ENCODE measurements around the gene LSM14B. TPM values are rescaled to one million over a fixed set of nuclear protein-coding genes. Genes with fewer than 3 reads are reported as not detected.
"Not testable (repeated sequence)": the region's sequence is repeated elsewhere in the genome, so short reads cannot be mapped to it uniquely, and the experiment has no call there.

The LSM14B gene
- total RNA-seq, result 10 to 100 TPM; 37.2 to 45.3 TPM

DNA sequence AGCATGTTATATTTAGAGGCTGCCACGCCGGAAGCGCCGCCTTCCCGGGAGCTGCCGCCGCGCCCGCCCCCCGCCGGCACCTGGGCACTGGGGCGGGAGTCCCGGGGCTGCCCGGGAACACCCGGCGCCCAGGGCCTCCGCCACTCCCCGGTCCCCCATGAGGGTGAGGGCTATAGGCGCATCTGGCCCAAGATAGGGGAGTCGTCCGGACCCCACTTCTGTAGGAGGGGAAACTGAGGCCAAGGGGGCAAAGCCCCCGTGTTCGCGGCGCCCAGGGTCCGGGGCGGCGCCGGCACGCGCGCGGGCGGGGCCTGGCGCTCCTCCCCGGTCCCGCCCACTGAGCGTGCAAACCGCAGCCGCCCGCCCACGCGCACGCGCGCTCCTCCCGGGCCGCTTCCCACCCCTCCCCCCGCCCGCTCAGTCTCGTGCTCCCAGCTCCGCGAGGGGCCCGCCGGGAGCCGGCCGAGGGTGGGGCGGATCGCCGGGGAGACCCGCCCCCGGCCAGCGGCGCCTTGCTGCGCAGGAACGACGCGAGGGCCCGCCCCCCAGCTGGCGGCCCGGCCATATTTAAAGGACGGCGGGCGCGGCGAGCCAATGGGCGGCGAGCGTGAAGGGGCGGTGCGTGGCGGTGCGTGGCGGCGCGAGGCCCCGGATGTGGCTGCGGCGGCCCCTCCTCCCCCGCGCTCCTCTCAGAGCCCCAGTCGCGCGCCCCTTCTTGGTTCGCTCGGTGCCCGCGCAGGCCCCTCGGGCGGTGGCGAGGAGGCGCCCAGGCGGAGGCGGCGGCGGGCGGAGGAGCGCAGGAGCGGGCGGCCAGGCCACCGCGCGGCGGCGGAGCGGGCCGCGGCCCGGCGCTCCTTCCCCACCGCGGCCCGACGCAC lies at the start of gene LSM14B:
LSM14B (plus strand) TSS at position 700 of the 878 bp plus-strand sequence. CDS start 192 bp downstream, outside the sequence.
- peak within 1 kb of the TSS; percentile 87 for H3K27ac Mint-ChIP-seq
- H3K9me3 Mint-ChIP-seq, result no peaks in the 10 kb centered on the region
- DNase-seq (peak; percentile 96 to 98), ATAC-seq (replicated peaks in 1 of 2) (peak; percentile 87)
- H3K4me1 Mint-ChIP-seq (ENCODE audit: low read depth), result peaks cover 52% of the 10 kb centered on the region
- H3K27me3 Mint-ChIP-seq (ENCODE audit: low read depth), result no peaks in the 10 kb centered on the region
- peak within 1 kb of the TSS; percentile 89 to 93 for H3K4me3 Mint-ChIP-seq
- peaks cover 9% of the 10 kb centered on the region in 2 donors for H3K36me3 Mint-ChIP-seq (ENCODE audit: insufficient read depth in 2 of 2)

DNA sequence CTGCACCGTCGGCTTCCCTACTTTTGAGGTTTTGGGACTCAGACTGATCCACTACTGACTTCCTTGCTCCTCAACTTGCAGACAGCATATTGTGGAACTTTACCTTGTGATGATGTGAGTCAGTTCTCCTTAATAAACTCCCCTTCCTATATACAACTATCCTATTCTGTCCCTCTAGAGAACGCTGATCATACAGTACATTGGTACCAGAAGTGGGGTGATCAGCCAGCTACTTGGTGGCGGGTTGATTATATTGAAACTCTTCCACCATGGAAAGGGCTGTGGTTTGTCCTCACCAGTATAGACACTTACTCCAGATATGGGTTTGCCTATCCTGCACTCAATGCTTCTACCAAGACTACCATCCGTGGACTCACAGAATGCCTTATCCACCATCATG lies 49.0 kb upstream of the LSM14B start:
- Mint-ChIP-seq H3K36me3 (ENCODE audit: insufficient read depth in 2 of 2) (peaks cover 19 to 21% of the 10 kb centered on the region in 2 donors), H3K4me3 (no peak overlapping the region), H3K27ac (no peak overlapping the region), H3K9me3 (peaks cover 7 to 8% of the 10 kb centered on the region in 2 donors), H3K27me3 (ENCODE audit: low read depth) (no peaks in the 10 kb centered on the region), H3K4me1 (ENCODE audit: low read depth) (no peaks in the 10 kb centered on the region)
- ATAC-seq (replicated peaks in 1 of 2), result no peak
- no peak for DNase-seq

DNA sequence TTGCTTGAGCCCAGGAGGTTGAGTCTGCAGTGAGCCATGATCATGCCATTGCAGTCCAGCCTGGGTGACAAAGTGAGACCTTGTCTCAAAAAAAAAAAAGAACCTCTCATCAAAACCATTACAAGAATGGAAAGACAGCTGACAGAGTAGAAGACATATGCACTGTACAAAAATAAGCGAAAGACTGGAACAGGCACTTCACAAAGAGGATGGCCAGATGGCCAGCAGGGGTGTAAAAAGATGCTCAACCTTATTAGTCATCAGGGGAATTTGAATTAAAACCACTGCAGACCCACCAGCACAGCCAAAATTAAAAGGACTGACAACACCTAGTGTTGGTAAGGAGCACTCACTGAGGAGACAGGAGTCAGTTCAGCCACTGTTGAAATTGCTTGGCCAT lies 43.1 kb upstream of the LSM14B start:
- DNase-seq, result no peak
- no peak for ATAC-seq (replicated peaks in 1 of 2)
- no peak overlapping the region for H3K4me3 Mint-ChIP-seq
- H3K4me1 Mint-ChIP-seq (ENCODE audit: low read depth), result no peaks in the 10 kb centered on the region
- no peaks in the 10 kb centered on the region for H3K27me3 Mint-ChIP-seq (ENCODE audit: low read depth)
- H3K9me3 Mint-ChIP-seq, result peaks cover 6 to 8% of the 10 kb centered on the region in 2 donors
- H3K36me3 Mint-ChIP-seq (ENCODE audit: insufficient read depth in 2 of 2), result peaks cover 8 to 21% of the 10 kb centered on the region in 2 donors
- no peak overlapping the region for H3K27ac Mint-ChIP-seq

DNA sequence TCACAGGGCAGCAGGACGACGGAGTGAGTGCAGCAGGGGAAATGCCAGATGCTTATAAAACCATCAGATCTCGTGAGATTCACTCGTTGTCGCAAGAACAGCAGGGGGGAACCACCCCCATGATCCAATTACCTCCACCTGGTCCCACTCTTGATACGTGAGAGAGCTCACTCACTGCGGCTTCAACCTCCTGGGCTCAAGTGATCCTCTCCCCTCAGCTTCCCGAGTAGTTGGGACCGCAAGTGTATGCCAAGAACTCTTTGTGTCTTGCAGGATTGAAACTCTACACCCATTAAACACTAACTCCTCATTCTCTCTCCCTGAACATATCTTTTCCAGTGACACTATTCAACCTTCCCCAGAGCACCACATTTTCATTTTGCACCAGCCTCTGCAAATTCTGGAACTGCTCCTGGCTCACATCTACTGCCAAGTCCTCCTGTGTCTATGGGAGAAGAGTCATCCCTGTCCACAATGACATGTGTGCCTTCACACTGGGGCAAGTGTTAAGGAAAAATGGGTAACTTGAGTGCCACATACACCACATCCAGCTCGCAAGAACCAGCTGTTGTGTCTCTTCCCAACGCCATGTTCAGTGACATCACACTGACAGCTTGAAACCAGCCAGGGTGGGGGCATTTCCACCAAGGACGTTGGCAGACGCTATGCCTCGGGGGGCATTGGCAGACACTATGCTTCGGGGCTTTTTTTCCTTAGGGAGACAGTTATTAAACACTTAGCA lies 41.9 kb upstream of the LSM14B start:
- Mint-ChIP-seq H3K4me1 (ENCODE audit: low read depth) (no peaks in the 10 kb centered on the region), H3K36me3 (ENCODE audit: insufficient read depth in 2 of 2) (peaks cover 3 to 13% of the 10 kb centered on the region in 2 donors), H3K9me3 (peaks cover 6% of the 10 kb centered on the region in 2 donors), H3K27me3 (ENCODE audit: low read depth) (peaks cover 6% of the 10 kb centered on the region), H3K4me3 (no peak overlapping the region), H3K27ac (no peak overlapping the region)
- ATAC-seq (replicated peaks in 1 of 2) (no peak), DNase-seq (no peak)

DNA sequence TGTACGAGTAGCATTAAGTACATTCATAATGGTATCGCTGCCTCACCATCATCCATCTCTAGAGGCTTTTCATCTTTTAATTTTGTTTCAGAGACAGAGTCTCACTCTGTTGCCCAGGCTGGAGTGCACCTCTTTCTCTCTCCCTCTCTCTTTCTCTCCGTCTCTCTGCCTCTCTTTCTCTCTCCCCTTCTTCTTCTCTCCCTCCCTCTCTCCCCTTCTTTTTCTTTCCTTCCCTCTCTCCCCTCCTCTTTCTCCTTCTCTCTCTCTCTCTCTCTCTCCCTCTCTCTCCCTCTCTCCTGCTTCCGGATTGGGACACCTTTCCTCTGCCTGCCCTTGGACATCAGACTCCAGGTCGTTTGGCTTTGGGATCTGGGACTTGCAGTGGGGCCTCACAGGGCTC lies 39.0 kb upstream of the LSM14B start:
- Mint-ChIP-seq H3K27me3 (ENCODE audit: low read depth) (peaks cover 6% of the 10 kb centered on the region), H3K27ac (no peak overlapping the region), H3K4me1 (ENCODE audit: low read depth) (no peaks in the 10 kb centered on the region), H3K4me3 (no peak overlapping the region), H3K36me3 (ENCODE audit: insufficient read depth in 2 of 2) (peaks cover 0 to 4% of the 10 kb centered on the region in 2 donors), H3K9me3 (peaks cover 2 to 3% of the 10 kb centered on the region in 2 donors)
- ATAC-seq (replicated peaks in 1 of 2) (no peak), DNase-seq (no peak)

DNA sequence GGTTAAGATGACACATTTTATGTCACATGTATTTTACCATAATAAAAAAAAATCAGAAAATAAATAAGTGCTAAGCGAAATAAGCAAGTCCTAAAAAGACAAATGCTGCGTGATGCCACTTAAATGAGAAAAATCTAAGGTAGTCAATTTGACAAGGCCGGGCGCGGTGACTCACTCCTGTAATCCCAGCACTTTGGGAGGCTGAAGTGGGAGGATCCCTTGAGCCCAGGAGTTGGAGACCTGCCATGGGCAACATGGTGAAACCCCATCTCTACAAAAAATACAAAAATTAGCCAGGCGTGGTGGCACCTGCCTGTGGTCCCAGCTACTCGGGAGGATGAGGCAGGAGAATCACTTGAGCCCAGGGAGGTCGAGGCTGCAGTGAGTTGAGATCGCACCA lies 38.1 kb upstream of the LSM14B start:
- not testable (repeated sequence) for H3K36me3 Mint-ChIP-seq (ENCODE audit: insufficient read depth in 2 of 2); DNase-seq; H3K4me3 Mint-ChIP-seq; H3K27me3 Mint-ChIP-seq (ENCODE audit: low read depth); H3K27ac Mint-ChIP-seq; H3K4me1 Mint-ChIP-seq (ENCODE audit: low read depth); H3K9me3 Mint-ChIP-seq; ATAC-seq (replicated peaks in 1 of 2)

DNA sequence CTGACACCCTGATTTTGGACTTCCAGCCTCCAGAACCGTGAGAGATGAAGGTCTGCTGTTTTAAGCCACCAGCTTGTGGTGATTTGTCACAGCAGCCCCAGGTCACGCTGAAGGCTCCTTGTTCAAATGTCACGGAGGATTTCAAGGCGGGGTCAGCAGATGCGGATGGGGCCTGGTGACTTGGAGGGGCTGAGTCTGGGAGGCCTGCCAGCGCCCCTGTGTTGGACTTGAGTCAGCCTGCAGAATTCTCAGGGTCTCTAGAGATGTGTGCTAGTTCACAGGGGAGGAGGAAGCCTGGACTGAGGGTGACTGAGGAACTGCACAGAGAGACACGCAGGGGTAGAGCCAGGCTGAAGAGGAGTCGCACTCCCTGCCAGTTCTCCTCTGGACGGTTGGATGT lies 37.1 kb upstream of the LSM14B start:
- Mint-ChIP-seq H3K27me3 (ENCODE audit: low read depth) (peaks cover 6% of the 10 kb centered on the region), H3K4me3 (no peak overlapping the region), H3K4me1 (ENCODE audit: low read depth) (no peaks in the 10 kb centered on the region), H3K27ac (no peak overlapping the region), H3K36me3 (ENCODE audit: insufficient read depth in 2 of 2) (peaks cover 0 to 1% of the 10 kb centered on the region in 2 donors), H3K9me3 (peaks cover 0 to 2% of the 10 kb centered on the region in 2 donors)
- DNase-seq (no peak), ATAC-seq (replicated peaks in 1 of 2) (no peak)

DNA sequence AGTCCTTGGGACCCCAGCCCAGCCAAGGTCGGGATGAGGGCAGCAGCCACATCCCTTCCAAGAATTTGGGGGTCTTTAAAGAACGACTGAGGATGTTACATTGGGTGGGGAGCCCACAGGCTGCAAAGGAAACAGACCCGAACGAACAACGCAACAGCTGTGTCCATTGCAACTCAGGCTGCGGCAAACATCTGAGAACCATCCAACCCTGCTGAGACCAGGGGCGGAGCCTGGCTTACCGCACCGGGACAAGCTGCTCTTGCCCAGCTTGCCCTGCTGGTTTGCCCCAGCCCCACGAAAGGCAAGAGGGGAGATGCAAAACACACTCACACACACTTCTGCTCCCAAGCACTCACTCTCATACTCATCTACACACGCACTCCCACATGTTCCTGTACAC lies 35.0 kb upstream of the LSM14B start:
- Mint-ChIP-seq H3K4me1 (ENCODE audit: low read depth) (no peaks in the 10 kb centered on the region), H3K9me3 (peaks cover 0 to 4% of the 10 kb centered on the region in 2 donors), H3K27me3 (ENCODE audit: low read depth) (peaks cover 6% of the 10 kb centered on the region), H3K27ac (no peak overlapping the region), H3K36me3 (ENCODE audit: insufficient read depth in 2 of 2) (no peaks in the 10 kb centered on the region), H3K4me3 (no peak overlapping the region)
- ATAC-seq (replicated peaks in 1 of 2) (no peak), DNase-seq (no peak)

DNA sequence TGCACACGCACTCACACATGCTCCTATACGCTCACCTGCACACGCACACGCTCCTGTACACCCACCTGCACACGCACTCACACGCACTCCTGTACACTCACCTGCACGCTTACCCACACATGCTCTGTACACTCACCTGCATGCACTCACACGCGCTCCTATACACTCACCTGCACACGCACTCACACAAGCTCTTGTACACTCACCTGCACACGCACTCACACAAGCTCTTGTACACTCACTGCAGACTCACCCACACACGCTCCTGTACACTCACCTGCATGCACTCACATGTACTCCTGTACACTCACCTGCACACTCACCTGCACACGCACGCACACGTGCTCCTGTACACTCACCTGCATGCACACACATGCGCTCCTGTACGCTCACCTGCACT lies 34.6 kb upstream of the LSM14B start:
- H3K4me1 Mint-ChIP-seq (ENCODE audit: low read depth), result no peaks in the 10 kb centered on the region
- peaks cover 0 to 4% of the 10 kb centered on the region in 2 donors for H3K9me3 Mint-ChIP-seq
- no peak for DNase-seq
- no peak overlapping the region for H3K27ac Mint-ChIP-seq
- no peaks in the 10 kb centered on the region for H3K36me3 Mint-ChIP-seq (ENCODE audit: insufficient read depth in 2 of 2)
- peaks cover 6% of the 10 kb centered on the region for H3K27me3 Mint-ChIP-seq (ENCODE audit: low read depth)
- no peak for ATAC-seq (replicated peaks in 1 of 2)
- no peak overlapping the region for H3K4me3 Mint-ChIP-seq

DNA sequence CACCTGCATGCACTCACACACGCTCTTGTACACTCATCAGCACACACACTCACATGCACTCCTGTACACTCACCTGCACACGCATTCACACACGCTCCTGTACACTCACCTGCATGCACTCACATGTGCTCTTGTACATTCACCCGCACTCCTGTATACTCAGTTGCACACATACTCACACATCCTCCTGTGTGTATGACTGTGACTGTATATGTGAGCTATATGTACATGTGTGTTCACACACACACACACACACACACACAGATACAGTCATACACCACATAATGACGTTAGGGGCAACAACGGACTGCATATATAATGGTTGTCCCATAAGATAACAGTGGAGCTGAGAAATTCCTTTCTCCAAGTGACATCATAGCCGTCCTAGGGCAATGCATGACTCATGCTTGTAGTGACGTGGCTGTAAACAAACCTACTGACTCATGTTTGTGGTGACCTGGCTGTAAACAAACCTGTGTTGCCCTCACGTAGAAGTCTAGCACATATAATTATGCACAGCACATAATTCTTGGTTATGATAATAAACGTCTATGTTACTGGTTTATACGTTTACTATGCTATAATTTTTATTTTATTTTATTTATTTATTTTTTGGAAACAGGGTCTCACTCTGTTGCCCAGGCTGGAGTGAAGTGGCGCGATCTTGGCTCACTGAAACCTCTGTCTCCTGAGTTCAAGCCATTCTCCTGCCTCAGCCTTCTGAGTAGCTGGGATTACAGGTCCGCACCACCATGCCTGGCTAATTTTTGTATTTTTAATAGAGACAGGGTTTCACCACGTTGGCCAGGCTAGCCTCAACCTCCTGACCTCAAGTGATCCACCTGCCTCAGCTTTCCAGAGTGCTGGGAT lies 33.8 kb upstream of the LSM14B start:
- no peak overlapping the region for H3K4me3 Mint-ChIP-seq
- no peak overlapping the region for H3K27ac Mint-ChIP-seq
- peaks cover 6% of the 10 kb centered on the region for H3K27me3 Mint-ChIP-seq (ENCODE audit: low read depth)
- no peaks in the 10 kb centered on the region for H3K4me1 Mint-ChIP-seq (ENCODE audit: low read depth)
- no peaks in the 10 kb centered on the region for H3K36me3 Mint-ChIP-seq (ENCODE audit: insufficient read depth in 2 of 2)
- ATAC-seq (replicated peaks in 1 of 2), result peak; percentile 47 to 64
- no peak for DNase-seq
- H3K9me3 Mint-ChIP-seq, result peaks cover 3 to 4% of the 10 kb centered on the region in 2 donors

DNA sequence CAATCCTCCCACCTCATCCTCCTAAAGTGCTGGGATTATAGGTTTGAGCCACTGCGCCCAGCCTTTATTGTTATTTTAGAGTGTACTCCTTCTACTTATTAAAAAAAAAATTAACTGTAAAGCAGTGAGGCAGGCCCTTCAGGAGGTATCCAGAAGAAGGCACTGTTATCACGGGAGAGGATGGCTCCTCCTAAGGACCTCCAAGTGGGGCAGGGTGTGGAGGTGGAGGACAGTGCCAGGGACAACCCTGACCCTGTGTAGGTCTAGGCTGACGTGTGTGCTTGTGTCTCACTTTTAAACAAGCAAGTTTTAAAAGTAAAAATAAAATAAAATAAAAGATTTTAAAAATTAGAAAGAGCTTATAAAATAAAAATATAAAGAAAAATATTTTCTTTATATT lies 32.9 kb upstream of the LSM14B start:
- no peak overlapping the region for H3K27ac Mint-ChIP-seq
- H3K27me3 Mint-ChIP-seq (ENCODE audit: low read depth), result peaks cover 6% of the 10 kb centered on the region
- H3K4me3 Mint-ChIP-seq, result no peak overlapping the region
- peaks cover 4 to 7% of the 10 kb centered on the region in 2 donors for H3K9me3 Mint-ChIP-seq
- ATAC-seq (replicated peaks in 1 of 2), result no peak
- DNase-seq, result no peak
- H3K36me3 Mint-ChIP-seq (ENCODE audit: insufficient read depth in 2 of 2), result no peaks in the 10 kb centered on the region
- no peaks in the 10 kb centered on the region for H3K4me1 Mint-ChIP-seq (ENCODE audit: low read depth)

DNA sequence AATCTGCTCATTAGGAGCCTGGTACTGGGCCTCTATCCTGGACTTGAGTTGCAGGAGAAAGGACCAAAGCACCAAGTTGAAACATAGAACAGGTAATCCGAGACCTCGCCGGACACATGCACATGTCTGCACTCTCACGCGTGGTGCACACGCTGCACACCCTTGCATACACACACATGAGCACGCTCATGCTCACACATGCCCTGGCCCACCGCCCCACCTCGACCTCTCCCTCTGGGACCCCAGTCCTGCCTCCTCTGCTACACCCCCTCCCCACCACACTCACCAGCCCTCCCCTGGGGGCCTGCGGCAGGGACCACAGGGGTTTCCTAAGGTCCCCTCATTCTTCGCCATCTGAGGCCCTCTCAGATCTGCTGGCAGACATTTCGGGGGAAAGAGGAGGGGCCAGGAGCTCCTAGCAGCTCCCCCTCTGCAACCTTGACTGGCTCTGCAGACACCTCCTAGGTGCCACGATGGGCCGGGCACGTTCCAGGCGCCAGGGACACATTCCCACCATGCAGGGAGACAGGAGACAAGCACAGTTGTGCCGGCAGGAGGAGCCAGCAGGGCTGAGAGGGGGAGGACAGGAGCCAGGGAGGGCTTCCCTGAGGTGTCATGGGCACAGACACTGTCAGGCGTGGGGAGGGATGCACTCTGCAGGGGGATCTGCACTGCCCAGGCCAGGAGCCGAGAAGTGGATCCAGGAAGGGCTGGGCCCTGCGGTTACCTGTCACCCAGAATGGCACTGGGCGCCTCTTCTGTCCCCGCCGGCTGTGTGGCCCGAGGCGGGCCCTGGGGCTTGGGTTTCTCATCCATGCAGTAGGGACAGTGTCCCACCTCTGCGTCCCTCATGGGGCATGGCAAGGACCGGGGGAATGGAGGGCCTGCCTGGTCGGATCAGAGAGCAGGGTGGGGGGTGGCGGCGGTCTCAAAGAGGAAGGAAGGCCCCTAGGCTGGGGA lies 25.6 kb upstream of the LSM14B start:
- Mint-ChIP-seq H3K4me3 (no peak overlapping the region), H3K9me3 (peaks cover 9 to 13% of the 10 kb centered on the region in 2 donors), H3K4me1 (ENCODE audit: low read depth) (no peaks in the 10 kb centered on the region), H3K27ac (no peak overlapping the region), H3K36me3 (ENCODE audit: insufficient read depth in 2 of 2) (peaks cover 12 to 14% of the 10 kb centered on the region in 2 donors), H3K27me3 (ENCODE audit: low read depth) (no peaks in the 10 kb centered on the region)
- ATAC-seq (replicated peaks in 1 of 2) (no peak), DNase-seq (no peak)
